ENCODE results near the gene THBS2.

DNA sequence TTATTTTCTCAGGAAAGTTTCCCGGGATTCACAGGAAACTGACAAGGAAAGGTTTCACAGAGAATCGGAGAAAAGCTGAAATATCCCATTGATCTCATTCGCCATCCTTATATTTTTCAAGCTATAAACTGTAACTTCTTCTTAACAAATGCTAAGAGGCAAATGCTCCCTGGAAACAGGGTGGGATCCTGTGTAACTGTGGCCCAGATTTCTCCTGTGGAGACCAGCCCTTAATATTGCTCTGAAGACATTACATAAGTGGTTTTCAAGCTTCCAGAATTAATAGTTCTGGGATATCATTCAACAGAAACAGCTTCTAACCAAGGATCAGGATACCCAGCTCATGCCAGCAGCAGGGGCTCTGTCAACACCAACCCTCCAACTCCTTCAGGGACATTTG is 69.2 kb downstream of the THBS2 start:
- TF ChIP-seq, protein P1, sequence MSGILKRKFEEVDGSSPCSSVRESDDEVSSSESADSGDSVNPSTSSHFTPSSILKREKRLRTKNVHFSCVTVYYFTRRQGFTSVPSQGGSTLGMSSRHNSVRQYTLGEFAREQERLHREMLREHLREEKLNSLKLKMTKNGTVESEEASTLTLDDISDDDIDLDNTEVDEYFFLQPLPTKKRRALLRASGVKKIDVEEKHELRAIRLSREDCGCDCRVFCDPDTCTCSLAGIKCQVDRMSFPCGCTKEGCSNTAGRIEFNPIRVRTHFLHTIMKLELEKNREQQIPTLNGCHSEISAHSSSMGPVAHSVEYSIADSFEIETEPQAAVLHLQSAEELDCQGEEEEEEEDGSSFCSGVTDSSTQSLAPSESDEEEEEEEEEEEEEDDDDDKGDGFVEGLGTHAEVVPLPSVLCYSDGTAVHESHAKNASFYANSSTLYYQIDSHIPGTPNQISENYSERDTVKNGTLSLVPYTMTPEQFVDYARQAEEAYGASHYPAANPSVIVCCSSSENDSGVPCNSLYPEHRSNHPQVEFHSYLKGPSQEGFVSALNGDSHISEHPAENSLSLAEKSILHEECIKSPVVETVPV (CRISPR knock-in tag; IDR thresholded peaks at IDR 0.05): no peak
- TF ChIP-seq GLIS3 (CRISPR knock-in tag; IDR thresholded peaks at IDR 0.05): no peak
- TF ChIP-seq BACH2 (CRISPR knock-in tag; IDR thresholded peaks at IDR 0.05; ENCODE audit: borderline replicate concordance): no peak
- TF ChIP-seq ZNF70 (CRISPR knock-in tag; IDR thresholded peaks at IDR 0.05): no peak
- TF ChIP-seq, protein P2, sequence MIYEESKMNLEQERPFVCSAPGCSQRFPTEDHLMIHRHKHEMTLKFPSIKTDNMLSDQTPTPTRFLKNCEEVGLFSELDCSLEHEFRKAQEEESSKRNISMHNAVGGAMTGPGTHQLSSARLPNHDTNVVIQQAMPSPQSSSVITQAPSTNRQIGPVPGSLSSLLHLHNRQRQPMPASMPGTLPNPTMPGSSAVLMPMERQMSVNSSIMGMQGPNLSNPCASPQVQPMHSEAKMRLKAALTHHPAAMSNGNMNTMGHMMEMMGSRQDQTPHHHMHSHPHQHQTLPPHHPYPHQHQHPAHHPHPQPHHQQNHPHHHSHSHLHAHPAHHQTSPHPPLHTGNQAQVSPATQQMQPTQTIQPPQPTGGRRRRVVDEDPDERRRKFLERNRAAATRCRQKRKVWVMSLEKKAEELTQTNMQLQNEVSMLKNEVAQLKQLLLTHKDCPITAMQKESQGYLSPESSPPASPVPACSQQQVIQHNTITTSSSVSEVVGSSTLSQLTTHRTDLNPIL (CRISPR knock-in tag; IDR thresholded peaks at IDR 0.05; ENCODE audit: low read depth): no peak
- TF ChIP-seq ZFP3 (CRISPR knock-in tag; IDR thresholded peaks at IDR 0.05): no peak
- no peak for TF ChIP-seq ESRRG (CRISPR knock-in tag; IDR thresholded peaks at IDR 0.05)
- TF ChIP-seq ZFP30 (CRISPR knock-in tag; IDR thresholded peaks at IDR 0.05): no peak
- TF ChIP-seq OSR1 (CRISPR knock-in tag; IDR thresholded peaks at IDR 0.05): no peak
